Hepatocyte (in vitro differentiated cells): ENCODE results near the gene ERV3-1. TPM values are rescaled to one million over a fixed set of nuclear protein-coding genes. Genes with fewer than 3 reads are reported as not detected.
A peak's percentile ranks its signal among the peaks of the same experiment; 100 is the strongest.

Experiments used
- DNase-seq: peaks from one replicate; pipeline ENCODE4 v3.0.0-alpha.2; 2016; ENCODE audit warnings: low spot score
- H2AFZ ChIP-seq: fragments of 200-600 bp; sonication (generic); 2 replicates; pipeline ENCODE4 v1.6.0; 2016; ENCODE audit warnings: antibody characterized with exemption, mild to moderate bottlenecking
- H3K27ac ChIP-seq: fragments of 200-600 bp; sonication (generic); 2 replicates; pipeline ENCODE4 v1.5.1; 2016; ENCODE audit warnings: mild to moderate bottlenecking
- H3K27me3 ChIP-seq: fragments of 200-600 bp; sonication (generic); 2 replicates; pipeline ENCODE4 v1.6.1; 2016
- H3K36me3 ChIP-seq: fragments of 200-600 bp; sonication (generic); replicated peaks from 2 replicates; pipeline ENCODE4 v1.5.1; 2016; ENCODE audit warnings: low read depth; ENCODE audit not compliant: insufficient read depth
- H3K4me1 ChIP-seq: fragments of 200-600 bp; sonication (generic); 2 replicates; pipeline ENCODE4 v1.5.1; 2016; ENCODE audit warnings: mild to moderate bottlenecking, moderate library complexity; ENCODE audit not compliant: insufficient read depth
- H3K4me2 ChIP-seq: fragments of 200-600 bp; sonication (generic); 2 replicates; pipeline ENCODE4 v1.6.0; 2016
- H3K4me3 ChIP-seq: fragments of 200-600 bp; sonication (generic); 2 replicates; pipeline ENCODE4 v1.5.1; 2016; ENCODE audit warnings: mild to moderate bottlenecking
- H3K79me2 ChIP-seq: fragments of 200-600 bp; sonication (generic); 2 replicates; pipeline ENCODE4 v1.6.0; 2017; ENCODE audit warnings: mild to moderate bottlenecking
- H3K9me2 ChIP-seq: fragments of 200-600 bp; sonication (generic); replicated peaks from 2 replicates; pipeline ENCODE4 v1.6.0; 2017; ENCODE audit warnings: mild to moderate bottlenecking; ENCODE audit not compliant: insufficient read depth
- H3K9me3 ChIP-seq: fragments of 200-600 bp; sonication (generic); 2 replicates; pipeline ENCODE4 v1.5.1; 2016; ENCODE audit warnings: low read depth, mild to moderate bottlenecking
- H4K20me1 ChIP-seq: fragments of 200-600 bp; sonication (generic); 2 replicates; pipeline ENCODE4 v1.6.0; 2016; ENCODE audit warnings: mild to moderate bottlenecking; ENCODE audit not compliant: insufficient read depth, poor library complexity, severe bottlenecking
- EZH2 ChIP-seq: fragments of 200-600 bp; sonication (generic); IDR thresholded peaks from 2 replicates; pipeline ENCODE4 v1.6.1; 2016; ENCODE audit warnings: antibody characterized with exemption, mild to moderate bottlenecking, borderline replicate concordance
- EZH2phosphoT487 ChIP-seq: fragments of 200-600 bp; sonication (generic); IDR thresholded peaks from one replicate; pipeline ENCODE4 v1.6.1; 2018; ENCODE audit warnings: antibody characterized with exemption, mild to moderate bottlenecking, low read depth, moderate library complexity; ENCODE audit not compliant: unreplicated experiment, severe bottlenecking
- WGBS: methylation state at CpG from one replicate; pipeline ENCODE4 v1.1.6; 2016; ENCODE audit warnings: low lambda C conversion rate; ENCODE audit errors: missing lambda C conversion rate; 5-methylcytosine and 5-hydroxymethylcytosine counted together
- polyA plus RNA-seq: library from polyadenylated mRNA; unstranded; fragments of >200 nt; fragmentation: Nextera tagmentation; extraction: Ambion mirVana; gene quantifications from 2 replicates; pipeline ENCODE4 v1.2.1, GENCODE V29; 2016
- total RNA-seq: library from RNA; depleted of rRNA; stranded (reverse); fragments of >200 nt; gene quantifications from 2 replicates; pipeline ENCODE4 v1.2.3, GENCODE V29; 2014
- TF ChIP-seq, protein P1 (sequence below): fragments of 200-600 bp; sonication (generic); IDR thresholded peaks from 2 replicates; pipeline ENCODE4 v1.5.1; 2016; ENCODE audit warnings: antibody characterized with exemption, mild to moderate bottlenecking; ENCODE audit not compliant: poor library complexity

The ERV3-1 gene
- total and polyA plus RNA-seq, 2 experiments from 2014 or later = 18.6 to 21.8 TPM

DNA sequence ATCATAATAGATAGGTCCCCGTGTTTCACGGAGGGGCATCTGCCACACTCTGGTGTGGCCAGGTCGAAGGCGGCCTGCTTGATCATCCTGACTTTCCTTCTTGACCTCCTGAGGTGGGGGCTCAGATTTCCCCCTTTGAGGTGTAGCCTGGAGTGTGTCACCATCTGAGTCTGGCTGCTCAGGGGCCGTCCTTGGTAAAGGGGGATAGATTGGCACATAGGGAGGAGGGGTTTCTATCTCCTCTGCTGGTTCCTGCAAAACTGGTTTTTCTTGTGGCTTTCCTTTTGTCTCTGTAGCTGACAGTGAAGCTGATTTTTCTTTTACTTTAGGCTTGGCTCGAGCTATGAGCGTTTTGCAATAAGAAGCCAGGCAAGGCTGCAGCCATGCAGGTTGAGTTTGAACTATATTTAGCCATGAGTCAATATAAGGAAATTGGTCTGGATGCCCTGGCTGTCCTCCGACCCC lies 8.5 kb downstream of the ERV3-1 start:
- Histone ChIP-seq H4K20me1 (no peaks in the 10 kb centered on the region), H3K4me1 (no peaks in the 10 kb centered on the region), H3K9me3 (peaks cover 43% of the 10 kb centered on the region), H2AFZ (no peak overlapping the region), H3K27ac (peak overlapping the region; percentile 92), H3K4me2 (no peak overlapping the region), H3K27me3 (no peaks in the 10 kb centered on the region), H3K4me3 (no peak overlapping the region), H3K79me2 (peaks cover 30% of the 10 kb centered on the region), H3K36me3 (no peaks in the 10 kb centered on the region), H3K9me2 (no peaks in the 10 kb centered on the region)
- 82% methylated on average over 8 of the region's 8 CpGs for WGBS
- TF ChIP-seq EZH2 = no peak
- TF ChIP-seq EZH2phosphoT487 = no peak
- TF ChIP-seq, protein P1, sequence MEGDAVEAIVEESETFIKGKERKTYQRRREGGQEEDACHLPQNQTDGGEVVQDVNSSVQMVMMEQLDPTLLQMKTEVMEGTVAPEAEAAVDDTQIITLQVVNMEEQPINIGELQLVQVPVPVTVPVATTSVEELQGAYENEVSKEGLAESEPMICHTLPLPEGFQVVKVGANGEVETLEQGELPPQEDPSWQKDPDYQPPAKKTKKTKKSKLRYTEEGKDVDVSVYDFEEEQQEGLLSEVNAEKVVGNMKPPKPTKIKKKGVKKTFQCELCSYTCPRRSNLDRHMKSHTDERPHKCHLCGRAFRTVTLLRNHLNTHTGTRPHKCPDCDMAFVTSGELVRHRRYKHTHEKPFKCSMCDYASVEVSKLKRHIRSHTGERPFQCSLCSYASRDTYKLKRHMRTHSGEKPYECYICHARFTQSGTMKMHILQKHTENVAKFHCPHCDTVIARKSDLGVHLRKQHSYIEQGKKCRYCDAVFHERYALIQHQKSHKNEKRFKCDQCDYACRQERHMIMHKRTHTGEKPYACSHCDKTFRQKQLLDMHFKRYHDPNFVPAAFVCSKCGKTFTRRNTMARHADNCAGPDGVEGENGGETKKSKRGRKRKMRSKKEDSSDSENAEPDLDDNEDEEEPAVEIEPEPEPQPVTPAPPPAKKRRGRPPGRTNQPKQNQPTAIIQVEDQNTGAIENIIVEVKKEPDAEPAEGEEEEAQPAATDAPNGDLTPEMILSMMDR = no peak
- no peak for DNase-seq

DNA sequence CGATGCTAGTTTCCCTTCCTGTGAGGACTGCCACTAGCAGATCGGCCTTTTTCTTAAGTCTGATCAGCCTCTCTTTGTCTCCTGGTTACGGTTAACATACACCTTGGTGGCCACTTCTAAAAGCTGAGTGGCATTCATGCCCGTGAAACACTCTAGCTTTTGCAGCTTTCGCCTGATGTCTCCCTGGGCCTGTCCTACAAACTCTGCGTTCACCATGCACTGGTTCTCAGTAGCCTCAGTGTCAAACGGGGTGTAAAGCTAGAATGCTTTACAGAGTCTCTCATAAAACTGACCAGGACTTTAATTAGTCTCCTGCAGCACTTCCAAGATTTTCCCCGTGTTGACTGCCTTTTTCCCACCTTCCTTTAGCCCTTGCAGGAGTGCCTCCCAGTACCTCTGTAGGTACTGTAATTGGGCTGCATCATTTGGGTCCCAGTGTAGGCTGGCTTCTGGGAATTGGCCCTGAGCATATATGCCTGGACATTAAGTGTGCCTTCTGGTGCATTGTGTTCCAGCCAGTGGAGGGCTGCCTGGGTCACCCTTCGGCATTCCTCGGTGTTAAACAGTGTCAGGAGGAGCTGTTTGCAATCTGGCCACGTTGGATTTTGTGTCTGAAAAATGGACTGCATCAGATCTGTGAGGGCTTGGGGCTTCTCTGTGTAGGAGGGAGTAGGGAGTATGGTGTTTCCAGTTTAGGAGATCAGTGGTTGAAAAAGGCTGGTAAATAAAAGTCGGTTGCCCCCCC lies 9.2 kb downstream of the ERV3-1 start:
- no peak for TF ChIP-seq EZH2
- no peak for TF ChIP-seq EZH2phosphoT487
- TF ChIP-seq, protein P1 = no peak
- no peaks in the 10 kb centered on the region for H3K36me3 ChIP-seq
- H3K9me3 ChIP-seq = peaks cover 43% of the 10 kb centered on the region
- no peak overlapping the region for H3K4me2 ChIP-seq
- no peaks in the 10 kb centered on the region for H3K27me3 ChIP-seq
- no peak overlapping the region for H3K27ac ChIP-seq
- DNase-seq = no peak
- no peaks in the 10 kb centered on the region for H4K20me1 ChIP-seq
- H3K9me2 ChIP-seq = no peaks in the 10 kb centered on the region
- no peaks in the 10 kb centered on the region for H3K4me1 ChIP-seq
- H3K4me3 ChIP-seq = no peak overlapping the region
- WGBS = 97% methylated on average over 12 of the region's 12 CpGs
- H3K79me2 ChIP-seq = peaks cover 24% of the 10 kb centered on the region
- no peak overlapping the region for H2AFZ ChIP-seq

DNA sequence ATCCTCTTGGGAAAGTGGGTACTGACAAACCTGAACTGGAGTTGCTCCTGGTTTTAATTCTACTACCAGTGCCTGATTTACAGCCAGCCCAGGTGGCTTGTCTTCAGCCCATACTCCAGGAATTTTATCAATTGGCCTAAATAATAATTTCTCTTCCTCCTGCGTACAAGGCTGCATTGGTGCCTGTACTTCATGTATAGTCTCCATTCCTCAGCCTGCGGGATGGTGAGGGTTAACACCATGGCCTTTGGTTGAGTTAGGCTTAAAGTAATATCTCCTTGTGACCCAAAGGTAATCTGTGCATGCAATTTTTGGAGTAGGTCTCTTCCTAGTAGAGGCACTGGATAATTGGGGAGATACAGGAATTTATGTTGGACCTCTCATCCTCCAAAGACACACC lies 10.2 kb downstream of the ERV3-1 start:
- peaks cover 44% of the 10 kb centered on the region for H3K9me3 ChIP-seq
- no peak overlapping the region for H2AFZ ChIP-seq
- no peak overlapping the region for H3K4me3 ChIP-seq

More for the DNA sequence above, 10.2 kb downstream of the ERV3-1 start:
- H3K36me3 ChIP-seq = no peaks in the 10 kb centered on the region
- 92% methylated on average over 2 of the region's 2 CpGs for WGBS
- H3K4me1 ChIP-seq = no peaks in the 10 kb centered on the region
- H4K20me1 ChIP-seq = no peaks in the 10 kb centered on the region
- peaks cover 14% of the 10 kb centered on the region for H3K79me2 ChIP-seq
- no peaks in the 10 kb centered on the region for H3K9me2 ChIP-seq
- DNase-seq = no peak
- H3K27ac ChIP-seq = no peak overlapping the region
- no peak for TF ChIP-seq EZH2
- no peak for TF ChIP-seq EZH2phosphoT487
- TF ChIP-seq, protein P1 = no peak
- no peak overlapping the region for H3K4me2 ChIP-seq
- no peaks in the 10 kb centered on the region for H3K27me3 ChIP-seq
